Left colon (tissue), 2 donors: ENCODE results near the gene RNU1-4. TPM values are rescaled to one million over a fixed set of nuclear protein-coding genes. Genes with fewer than 3 reads are reported as not detected.
"Not testable (repeated sequence)": the region's sequence is repeated elsewhere in the genome, so short reads cannot be mapped to it uniquely, and the experiment has no call there.

Experiments used
- ATAC-seq: fragments of 200-7000 bp; cut with Tn5 transposase; one replicate; pipeline ENCODE4 v1.9.1; 2020; ENCODE audit warnings: mild to moderate bottlenecking, moderate library complexity
- DNase-seq, 2 donors: peaks; one replicate each; pipeline ENCODE4 v3.0.0-alpha.2; 2020
- intact Hi-C, 2 donors: fragments of 100-400 bp; cut with DNase I in 1 of 2; cut with micrococcal nuclease in 1 of 2; formaldehyde crosslinking; loops; one replicate each; pipeline versions ENCODE4 v1.11.2 to v1.14.0; 2022; cut with DNase I, micrococcal nuclease
- total RNA-seq, 2 donors: library from RNA; stranded (reverse); fragmentation: NEBNext Ultra II Directional; extraction: Animal tissue kit (Norgen Biotek cat#: 25700); gene quantifications; one replicate each; pipeline ENCODE4 v1.2.1, GENCODE V29; 2021
- donor health status: DM: no; HTN: no; CAD: no.
- donor health status: DM: yes; HTN: yes; CAD: no.

RNU1-4 gene
- total RNA-seq, 2 donors from 2014 or later: 3,977 to 5,589 TPM

GRCh38 chr1:16759650-16760455 is 19.5 kb downstream of the RNU1-4 start:
- peak; percentile 49 for ATAC-seq
- intact Hi-C loops, DNase-seq: not testable (repeated sequence)

GRCh38 chr1:16760456-16760765 is 20.1 kb downstream of the RNU1-4 start:
- ATAC-seq, intact Hi-C loops: not testable (repeated sequence)
- peak in 1 of 2 donors; percentile 14 for DNase-seq

- DNase-seq, intact Hi-C loops, ATAC-seq: not testable (repeated sequence)
Measured at GRCh38 chr1:16760801-16761200, 20.5 kb downstream of the RNU1-4 start.

GRCh38 chr1:16764248-16764819 is 24.0 kb downstream of the RNU1-4 start:
- DNase-seq (peak; percentile 50 to 67), ATAC-seq (peak; percentile 46)
- intact Hi-C loops: not testable (repeated sequence)

GRCh38 chr1:16764820-16765655 is 24.7 kb downstream of the RNU1-4 start:
- ATAC-seq: peak; percentile 72
- intact Hi-C loops: not testable (repeated sequence)

GRCh38 chr1:16765731-16766605 is 25.7 kb downstream of the RNU1-4 start:
- intact Hi-C loops: not testable (repeated sequence)
- ATAC-seq (peak; percentile 47), DNase-seq (peak; percentile 63 to 83)

More at GRCh38 chr1:16764820-16765655, 24.7 kb downstream of the RNU1-4 start:
- DNase-seq: peak; percentile 47 to 79

- peak; percentile 8 for ATAC-seq
- intact Hi-C loops: not testable (repeated sequence)
Measured at GRCh38 chr1:16766689-16767256, 26.5 kb downstream of the RNU1-4 start.

GRCh38 chr1:16770139-16770759 is 29.9 kb downstream of the RNU1-4 start:
- DNase-seq, ATAC-seq, intact Hi-C loops: not testable (repeated sequence)

More at GRCh38 chr1:16766689-16767256, 26.5 kb downstream of the RNU1-4 start:
- not testable (repeated sequence) for DNase-seq

- DNase-seq, intact Hi-C loops: not testable (repeated sequence)
Measured at GRCh38 chr1:16770896-16771446, 30.7 kb downstream of the RNU1-4 start.

GRCh38 chr1:16772275-16773204 is 32.2 kb downstream of the RNU1-4 start:
- ATAC-seq, intact Hi-C loops, DNase-seq: not testable (repeated sequence)

More at GRCh38 chr1:16770896-16771446, 30.7 kb downstream of the RNU1-4 start:
- ATAC-seq: not testable (repeated sequence)

- intact Hi-C loops, DNase-seq, ATAC-seq: not testable (repeated sequence)
Measured at GRCh38 chr1:16773205-16773596, 32.9 kb downstream of the RNU1-4 start.

GRCh38 chr1:16773723-16774122 is 33.4 kb downstream of the RNU1-4 start:
- ATAC-seq, intact Hi-C loops, DNase-seq: not testable (repeated sequence)

- intact Hi-C loops, DNase-seq, ATAC-seq: not testable (repeated sequence)
Measured at GRCh38 chr1:16774773-16775172, 34.5 kb downstream of the RNU1-4 start.

GRCh38 chr1:16775290-16775689 is 35.0 kb downstream of the RNU1-4 start:
- ATAC-seq, intact Hi-C loops, DNase-seq: not testable (repeated sequence)

- ATAC-seq, DNase-seq, intact Hi-C loops: not testable (repeated sequence)
Measured at GRCh38 chr1:16776248-16776647, 35.9 kb downstream of the RNU1-4 start.

- intact Hi-C loops, DNase-seq, ATAC-seq: not testable (repeated sequence)
Measured at GRCh38 chr1:16776835-16777234, 36.5 kb downstream of the RNU1-4 start.
